Right atrium auricular region (tissue), 2 donors: ENCODE measurements around the gene CENPT. TPM values are rescaled to one million over a fixed set of nuclear protein-coding genes. Genes with fewer than 3 reads are reported as not detected.
A peak's percentile ranks its signal among the peaks of the same experiment; 100 is the strongest.

ENCODE experiments used
- DNase-seq: peaks from one replicate; pipeline ENCODE4 v3.0.0-alpha.2; 2019; ENCODE audit warnings: low spot score
- H3K27ac ChIP-seq, 2 donors: fragments of 200-600 bp; sonication (generic); 1 replicate in 1 of 2; 2 replicates in 1 of 2; pipeline ENCODE4 v1.5.1; 2016 to 2019
- H3K27me3 ChIP-seq, 2 donors: fragments of 200-600 bp; sonication (generic); one replicate each; pipeline versions ENCODE4 v1.5.1 to v1.6.0; 2017 to 2019
- H3K36me3 ChIP-seq: fragments of 200-600 bp; sonication (generic); one replicate; pipeline ENCODE4 v1.5.1; 2016
- H3K4me1 ChIP-seq, 2 donors: fragments of 200-600 bp; sonication (generic); one replicate each; pipeline versions ENCODE4 v1.5.1 to v1.6.0; 2017 to 2019
- H3K4me3 ChIP-seq, 2 donors: fragments of 200-600 bp; sonication (generic); 1 replicate in 1 of 2; 2 replicates in 1 of 2; pipeline ENCODE4 v1.5.1; 2017 to 2019; ENCODE audit warnings: mild to moderate bottlenecking in 1 of 2, moderate library complexity in 1 of 2
- H3K9me3 ChIP-seq, 2 donors: fragments of 200-600 bp; sonication (generic); one replicate each; pipeline ENCODE4 v1.5.1; 2019
- total RNA-seq, 2 donors: library from RNA; depleted of rRNA; stranded (reverse); fragments of >200 nt; gene quantifications; one replicate each; pipeline ENCODE4 v1.1.0, GENCODE V29; 2016
- TF ChIP-seq, protein P1 (sequence below), 2 donors: fragments of 200-600 bp; sonication (generic); IDR thresholded peaks; one replicate each; pipeline ENCODE4 v1.5.1; 2019; ENCODE audit warnings: antibody characterized with exemption in 2 of 2

Gene CENPT
- total RNA-seq, 2 donors from 2014 or later: 8.7 to 19.1 TPM

DNA sequence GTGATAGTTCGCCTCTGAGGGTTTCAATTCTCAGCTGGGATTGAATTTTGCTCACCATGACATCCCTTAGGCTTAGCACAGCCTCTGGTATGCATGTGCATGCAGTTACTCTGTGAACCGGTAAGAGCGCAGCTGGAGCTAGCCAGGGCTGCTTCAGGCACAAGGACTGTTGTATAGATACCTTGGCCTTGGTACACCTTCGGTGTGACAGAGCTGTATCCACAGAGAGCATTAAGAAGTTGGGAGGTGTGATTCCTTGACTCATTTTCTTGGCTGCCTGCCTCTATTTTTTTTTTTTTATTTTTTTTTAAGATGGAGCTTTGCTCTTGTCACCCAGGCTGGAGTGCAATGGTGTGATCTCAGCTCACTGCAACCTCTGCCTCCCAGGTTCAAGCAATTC, 3.0 kb downstream of the CENPT start:
- TF ChIP-seq, protein P1, sequence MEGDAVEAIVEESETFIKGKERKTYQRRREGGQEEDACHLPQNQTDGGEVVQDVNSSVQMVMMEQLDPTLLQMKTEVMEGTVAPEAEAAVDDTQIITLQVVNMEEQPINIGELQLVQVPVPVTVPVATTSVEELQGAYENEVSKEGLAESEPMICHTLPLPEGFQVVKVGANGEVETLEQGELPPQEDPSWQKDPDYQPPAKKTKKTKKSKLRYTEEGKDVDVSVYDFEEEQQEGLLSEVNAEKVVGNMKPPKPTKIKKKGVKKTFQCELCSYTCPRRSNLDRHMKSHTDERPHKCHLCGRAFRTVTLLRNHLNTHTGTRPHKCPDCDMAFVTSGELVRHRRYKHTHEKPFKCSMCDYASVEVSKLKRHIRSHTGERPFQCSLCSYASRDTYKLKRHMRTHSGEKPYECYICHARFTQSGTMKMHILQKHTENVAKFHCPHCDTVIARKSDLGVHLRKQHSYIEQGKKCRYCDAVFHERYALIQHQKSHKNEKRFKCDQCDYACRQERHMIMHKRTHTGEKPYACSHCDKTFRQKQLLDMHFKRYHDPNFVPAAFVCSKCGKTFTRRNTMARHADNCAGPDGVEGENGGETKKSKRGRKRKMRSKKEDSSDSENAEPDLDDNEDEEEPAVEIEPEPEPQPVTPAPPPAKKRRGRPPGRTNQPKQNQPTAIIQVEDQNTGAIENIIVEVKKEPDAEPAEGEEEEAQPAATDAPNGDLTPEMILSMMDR (IDR thresholded peaks at IDR 0.05): no peak
- no peak overlapping the region for H3K4me3 ChIP-seq

DNA sequence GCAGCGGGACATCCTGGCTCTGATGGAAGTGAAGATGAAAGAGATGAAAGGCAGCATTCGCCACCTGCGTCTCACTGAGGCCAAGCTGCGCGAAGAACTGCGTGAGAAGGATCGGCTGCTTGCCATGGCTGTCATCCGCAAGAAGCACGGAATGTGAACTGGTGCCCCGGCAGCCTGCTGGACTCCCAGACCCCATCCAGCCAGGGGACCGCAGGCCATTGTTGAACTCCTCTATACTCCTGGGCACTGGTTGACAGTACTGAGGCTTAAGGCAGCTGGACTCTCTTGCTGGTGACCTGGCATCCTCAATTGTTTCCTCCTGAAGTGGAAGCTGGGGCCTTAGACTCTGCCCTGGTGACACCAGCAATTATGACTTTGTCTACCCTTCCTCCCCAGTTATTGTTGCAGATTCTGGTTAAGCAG, 4.1 kb downstream of the CENPT start:
- DNase-seq: no peak
- peak overlapping the region; percentile 99 to 100 for H3K27ac ChIP-seq
- H3K27me3 ChIP-seq: no peaks in the 10 kb centered on the region
- peak overlapping the region; percentile 77 to 99 for H3K4me3 ChIP-seq
- TF ChIP-seq, protein P1 (IDR thresholded peaks at IDR 0.05): no peak
- H3K9me3 ChIP-seq: no peaks in the 10 kb centered on the region
- H3K36me3 ChIP-seq: no peaks in the 10 kb centered on the region
- peaks cover 0 to 55% of the 10 kb centered on the region in 2 donors for H3K4me1 ChIP-seq

More for the DNA sequence above, 3.0 kb downstream of the CENPT start:
- Histone ChIP-seq H3K4me1 (peaks cover 0 to 66% of the 10 kb centered on the region in 2 donors), H3K27me3 (no peaks in the 10 kb centered on the region), H3K9me3 (no peaks in the 10 kb centered on the region), H3K27ac (peak overlapping the region; percentile 99 to 100), H3K36me3 (no peaks in the 10 kb centered on the region)
- no peak for DNase-seq

DNA sequence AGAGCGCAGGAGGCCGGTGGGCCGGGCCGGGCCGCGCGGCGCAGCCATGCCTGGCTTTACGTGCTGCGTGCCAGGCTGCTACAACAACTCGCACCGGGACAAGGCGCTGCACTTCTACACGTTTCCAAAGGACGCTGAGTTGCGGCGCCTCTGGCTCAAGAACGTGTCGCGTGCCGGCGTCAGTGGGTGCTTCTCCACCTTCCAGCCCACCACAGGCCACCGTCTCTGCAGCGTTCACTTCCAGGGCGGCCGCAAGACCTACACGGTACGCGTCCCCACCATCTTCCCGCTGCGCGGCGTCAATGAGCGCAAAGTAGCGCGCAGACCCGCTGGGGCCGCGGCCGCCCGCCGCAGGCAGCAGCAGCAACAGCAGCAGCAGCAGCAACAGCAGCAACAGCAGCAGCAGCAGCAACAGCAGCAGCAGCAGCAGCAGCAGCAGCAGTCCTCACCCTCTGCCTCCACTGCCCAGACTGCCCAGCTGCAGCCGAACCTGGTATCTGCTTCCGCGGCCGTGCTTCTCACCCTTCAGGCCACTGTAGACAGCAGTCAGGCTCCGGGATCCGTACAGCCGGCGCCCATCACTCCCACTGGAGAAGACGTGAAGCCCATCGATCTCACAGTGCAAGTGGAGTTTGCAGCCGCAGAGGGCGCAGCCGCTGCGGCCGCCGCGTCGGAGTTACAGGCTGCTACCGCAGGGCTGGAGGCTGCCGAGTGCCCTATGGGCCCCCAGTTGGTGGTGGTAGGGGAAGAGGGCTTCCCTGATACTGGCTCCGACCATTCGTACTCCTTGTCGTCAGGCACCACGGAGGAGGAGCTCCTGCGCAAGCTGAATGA, 4.8 kb downstream of the CENPT start:
- no peak for DNase-seq
- H3K27ac ChIP-seq: peak overlapping the region; percentile 99 to 100
- H3K9me3 ChIP-seq: no peaks in the 10 kb centered on the region
- H3K27me3 ChIP-seq: no peaks in the 10 kb centered on the region
- TF ChIP-seq, protein P1 (IDR thresholded peaks at IDR 0.05): peak in 1 of 2 donors; percentile 48
- peaks cover 0 to 48% of the 10 kb centered on the region in 2 donors for H3K4me1 ChIP-seq
- no peaks in the 10 kb centered on the region for H3K36me3 ChIP-seq
- H3K4me3 ChIP-seq: peak overlapping the region; percentile 77 to 99

DNA sequence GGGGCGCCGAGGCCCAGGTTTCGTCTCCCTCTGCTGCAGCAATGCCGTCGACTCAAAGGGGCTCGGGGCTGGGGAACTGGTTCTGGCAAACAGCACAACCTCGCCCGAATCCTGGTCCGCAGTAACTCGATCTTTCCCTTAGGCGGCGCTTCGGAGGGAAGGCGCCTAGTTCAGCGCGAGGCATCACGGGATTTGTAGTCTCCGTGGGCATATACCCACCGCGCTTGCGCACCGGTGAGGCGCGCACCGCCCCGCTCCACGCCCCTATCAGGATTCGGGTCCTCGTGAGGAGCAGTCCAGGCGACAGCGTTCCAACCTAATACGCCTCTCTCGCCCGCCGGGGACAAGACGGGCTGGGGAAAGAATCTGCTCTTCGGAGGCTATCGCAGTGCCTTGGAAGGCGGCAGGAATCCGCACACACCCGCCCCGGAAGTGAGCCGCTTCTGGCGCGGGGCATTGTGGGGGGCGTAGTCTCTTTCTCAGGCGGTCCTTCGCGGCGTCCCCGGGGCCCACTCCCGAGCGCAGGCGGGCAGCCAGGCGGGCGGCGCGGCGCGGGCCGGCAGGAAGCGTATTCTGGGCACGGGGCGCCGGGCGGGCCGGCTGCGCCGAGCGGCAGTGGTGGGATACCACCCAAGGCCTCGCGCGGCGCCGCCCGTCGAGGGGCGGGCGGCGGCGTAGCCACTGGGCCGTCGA, 5.5 kb downstream of the CENPT start, which contains the start of gene THAP11:
TSS of gene THAP11 (plus strand) at position 505 of the 693 bp plus-strand sequence. CDS start 235 bp downstream, outside the sequence.
- peaks cover 0 to 43% of the 10 kb centered on the region in 2 donors for H3K4me1 ChIP-seq
- no peaks in the 10 kb centered on the region for H3K36me3 ChIP-seq
- TF ChIP-seq, protein P1 (IDR thresholded peaks at IDR 0.05): peak; percentile 80 to 94
- H3K27me3 ChIP-seq: no peaks in the 10 kb centered on the region
- H3K27ac ChIP-seq: peak within 1 kb of the TSS; percentile 99 to 100
- no peaks in the 10 kb centered on the region for H3K9me3 ChIP-seq
- peak within 1 kb of the TSS; percentile 77 to 99 for H3K4me3 ChIP-seq
- peak; percentile 97 for DNase-seq

DNA sequence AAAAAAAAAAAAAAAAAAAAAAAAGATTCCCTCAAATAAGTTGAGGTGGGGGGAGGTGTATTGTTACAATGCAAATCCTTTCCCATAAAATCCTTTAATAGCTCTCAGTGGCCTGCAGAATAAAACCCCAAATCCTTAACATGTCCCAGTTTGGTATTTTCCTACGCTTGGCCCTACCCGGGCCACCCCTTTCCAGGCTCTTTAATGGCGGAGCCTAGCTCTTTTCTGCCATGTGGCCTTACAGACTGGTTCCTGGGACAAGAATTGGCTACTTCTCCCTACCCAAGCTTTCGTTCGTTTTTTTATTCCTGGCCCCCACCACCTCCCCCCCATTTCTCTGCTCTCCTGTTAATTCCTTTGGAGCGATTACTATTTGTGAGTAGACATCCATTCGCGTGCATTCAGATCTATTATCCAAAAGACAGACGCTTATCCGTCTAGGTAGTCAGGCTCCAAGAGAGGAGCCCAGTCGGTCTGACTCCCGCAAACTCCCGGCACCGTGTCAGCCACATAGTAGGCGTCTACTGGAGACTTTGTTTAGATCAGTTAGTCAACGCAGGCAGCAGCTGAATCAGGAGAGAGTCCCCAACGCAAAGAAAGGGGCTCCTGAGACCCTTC, 6.2 kb downstream of the CENPT start:
- no peak for DNase-seq
- Histone ChIP-seq H3K27ac (peak overlapping the region; percentile 99 to 100), H3K27me3 (no peaks in the 10 kb centered on the region), H3K36me3 (no peaks in the 10 kb centered on the region), H3K4me3 (peak overlapping the region; percentile 77 to 99), H3K4me1 (peaks cover 0 to 43% of the 10 kb centered on the region in 2 donors), H3K9me3 (no peaks in the 10 kb centered on the region)
- TF ChIP-seq, protein P1 (IDR thresholded peaks at IDR 0.05): no peak
